Measurements from ENCODE around the gene PRKN.

The PRKN gene

GRCh38 chr6:162690158-162690557, 37.4 kb downstream of the PRKN start:
- TF ChIP-seq CTCF (conservative IDR thresholded peaks at IDR 0.05) (no peak), ZFX (IDR thresholded peaks at IDR 0.05) (no peak)
- no peak overlapping the region for H3K27ac ChIP-seq

- TF ChIP-seq ZFX (IDR thresholded peaks at IDR 0.05) (no peak), CTCF (conservative IDR thresholded peaks at IDR 0.05) (no peak)
- no peak overlapping the region for H3K27ac ChIP-seq
These were observed 38.7 kb downstream of the PRKN start for GRCh38 chr6:162688751-162689345.

- no peak overlapping the region for H3K27ac ChIP-seq
- no peak for TF ChIP-seq CTCF (conservative IDR thresholded peaks at IDR 0.05)
- no peak for TF ChIP-seq ZFX (IDR thresholded peaks at IDR 0.05)
These were observed 42.0 kb downstream of the PRKN start for GRCh38 chr6:162685586-162685985.

- TF ChIP-seq ZFX (IDR thresholded peaks at IDR 0.05) (no peak), CTCF (conservative IDR thresholded peaks at IDR 0.05) (no peak)
- no peak overlapping the region for H3K27ac ChIP-seq
These were observed 42.6 kb downstream of the PRKN start for GRCh38 chr6:162684961-162685360.

GRCh38 chr6:162684052-162684451, 43.5 kb downstream of the PRKN start:
- H3K27ac ChIP-seq: no peak overlapping the region
- TF ChIP-seq ZFX (IDR thresholded peaks at IDR 0.05) (no peak), CTCF (conservative IDR thresholded peaks at IDR 0.05) (no peak)

GRCh38 chr6:162683135-162683534, 44.4 kb downstream of the PRKN start:
- no peak for TF ChIP-seq ZFX (IDR thresholded peaks at IDR 0.05)
- TF ChIP-seq CTCF (conservative IDR thresholded peaks at IDR 0.05): no peak
- H3K27ac ChIP-seq: no peak overlapping the region

- TF ChIP-seq CTCF (conservative IDR thresholded peaks at IDR 0.05) (no peak), ZFX (IDR thresholded peaks at IDR 0.05) (no peak)
- H3K27ac ChIP-seq: no peak overlapping the region
These were observed 46.1 kb downstream of the PRKN start for GRCh38 chr6:162681447-162681846.

All from C4-2B (cell line).